HL-60 (cell line): Measurements from ENCODE around the gene SLFN14.
A peak's percentile ranks its signal among the peaks of the same experiment; 100 is the strongest.

ENCODE experiments used
- DNase-seq, 2 experiments: peaks; one replicate each; pipeline ENCODE4 v3.0.0-alpha.2; 2010 to 2020; ENCODE audit warnings: low read depth in 1 of 2, low spot score in 1 of 2
- H3K27ac ChIP-seq: fragments of 250-450 bp; sonication (Bioruptor Pico); replicated peaks from 2 replicates; pipeline ENCODE4 v1.5.1; 2020; ENCODE audit warnings: mild to moderate bottlenecking, moderate library complexity
- H3K27me3 ChIP-seq: fragments of 250-450 bp; sonication (Bioruptor Pico); 2 replicates; pipeline ENCODE4 v1.5.1; 2021; ENCODE audit warnings: mild to moderate bottlenecking, moderate library complexity; ENCODE audit not compliant: insufficient read depth, poor library complexity, severe bottlenecking
- H3K4me3 ChIP-seq: replicated peaks from 2 replicates; pipeline ENCODE4 v1.5.1; 2011; ENCODE audit warnings: mild to moderate bottlenecking, control low read depth, low read length; ENCODE audit not compliant: insufficient read depth
- CTCF ChIP-seq: IDR thresholded peaks from one replicate; pipeline ENCODE4 v1.5.1; 2011; ENCODE audit warnings: low read length, control low read depth, inconsistent platforms; ENCODE audit not compliant: insufficient read depth
- GABPA ChIP-seq: IDR thresholded peaks from 2 replicates; pipeline ENCODE4 v1.6.1; 2012; ENCODE audit warnings: low read depth
- POLR2AphosphoS5 ChIP-seq: IDR thresholded peaks from 2 replicates; pipeline ENCODE4 v1.6.1; 2012; ENCODE audit warnings: low read depth
- SPI1 ChIP-seq: IDR thresholded peaks from 2 replicates; pipeline ENCODE4 v1.6.1; 2012; ENCODE audit warnings: low read depth, mild to moderate bottlenecking, borderline replicate concordance
- TF ChIP-seq, protein P1 (sequence below): IDR thresholded peaks from 2 replicates; pipeline ENCODE4 v1.6.1; 2012; ENCODE audit warnings: low read depth; ENCODE audit not compliant: insufficient replicate concordance

The SLFN14 gene

DNA sequence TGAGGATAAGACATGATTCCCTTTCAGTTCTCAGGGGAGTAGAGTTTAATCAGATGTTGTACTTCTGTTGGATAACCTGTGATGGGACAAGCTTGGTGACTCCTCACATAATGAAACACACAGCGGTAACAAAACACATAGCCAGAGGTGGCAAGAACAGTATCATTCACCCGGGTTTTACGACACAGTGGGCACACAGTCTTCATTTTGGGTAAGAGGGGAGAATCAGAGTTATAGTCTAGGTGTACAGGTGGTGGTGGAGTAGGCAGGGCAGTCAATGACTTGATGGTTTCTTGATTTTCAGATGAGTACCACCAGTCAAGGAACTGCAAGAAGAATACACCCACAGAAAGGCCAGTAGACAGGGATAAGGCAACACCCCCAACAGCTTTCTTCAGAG lies 15.1 kb upstream of the SLFN14 start:
- no peak overlapping the region for H3K27ac ChIP-seq
- DNase-seq: no peak
- TF ChIP-seq, protein P1, sequence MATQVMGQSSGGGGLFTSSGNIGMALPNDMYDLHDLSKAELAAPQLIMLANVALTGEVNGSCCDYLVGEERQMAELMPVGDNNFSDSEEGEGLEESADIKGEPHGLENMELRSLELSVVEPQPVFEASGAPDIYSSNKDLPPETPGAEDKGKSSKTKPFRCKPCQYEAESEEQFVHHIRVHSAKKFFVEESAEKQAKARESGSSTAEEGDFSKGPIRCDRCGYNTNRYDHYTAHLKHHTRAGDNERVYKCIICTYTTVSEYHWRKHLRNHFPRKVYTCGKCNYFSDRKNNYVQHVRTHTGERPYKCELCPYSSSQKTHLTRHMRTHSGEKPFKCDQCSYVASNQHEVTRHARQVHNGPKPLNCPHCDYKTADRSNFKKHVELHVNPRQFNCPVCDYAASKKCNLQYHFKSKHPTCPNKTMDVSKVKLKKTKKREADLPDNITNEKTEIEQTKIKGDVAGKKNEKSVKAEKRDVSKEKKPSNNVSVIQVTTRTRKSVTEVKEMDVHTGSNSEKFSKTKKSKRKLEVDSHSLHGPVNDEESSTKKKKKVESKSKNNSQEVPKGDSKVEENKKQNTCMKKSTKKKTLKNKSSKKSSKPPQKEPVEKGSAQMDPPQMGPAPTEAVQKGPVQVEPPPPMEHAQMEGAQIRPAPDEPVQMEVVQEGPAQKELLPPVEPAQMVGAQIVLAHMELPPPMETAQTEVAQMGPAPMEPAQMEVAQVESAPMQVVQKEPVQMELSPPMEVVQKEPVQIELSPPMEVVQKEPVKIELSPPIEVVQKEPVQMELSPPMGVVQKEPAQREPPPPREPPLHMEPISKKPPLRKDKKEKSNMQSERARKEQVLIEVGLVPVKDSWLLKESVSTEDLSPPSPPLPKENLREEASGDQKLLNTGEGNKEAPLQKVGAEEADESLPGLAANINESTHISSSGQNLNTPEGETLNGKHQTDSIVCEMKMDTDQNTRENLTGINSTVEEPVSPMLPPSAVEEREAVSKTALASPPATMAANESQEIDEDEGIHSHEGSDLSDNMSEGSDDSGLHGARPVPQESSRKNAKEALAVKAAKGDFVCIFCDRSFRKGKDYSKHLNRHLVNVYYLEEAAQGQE: no peak
- TF ChIP-seq GABPA: no peak
- TF ChIP-seq POLR2AphosphoS5: no peak
- TF ChIP-seq SPI1: no peak
- no peak for TF ChIP-seq CTCF
- H3K27me3 ChIP-seq: no peaks in the 10 kb centered on the region
- no peak overlapping the region for H3K4me3 ChIP-seq

- Histone ChIP-seq H3K27ac (no peak overlapping the region; the same call in 1 of the 2 replicates), H3K27me3 (no peaks in the 10 kb centered on the region)
Measured at GRCh38 chr17:35569405-35569804, 8.8 kb upstream of the SLFN14 start.

GRCh38 chr17:35568561-35568960 lies 7.9 kb upstream of the SLFN14 start:
- peak; percentile 30 to 57 for DNase-seq

More at GRCh38 chr17:35569405-35569804, 8.8 kb upstream of the SLFN14 start:
- no peak for DNase-seq
- TF ChIP-seq SPI1: no peak
- TF ChIP-seq POLR2AphosphoS5: no peak
- TF ChIP-seq CTCF: no peak
- TF ChIP-seq, protein P1: no peak
- no peak for TF ChIP-seq GABPA
- H3K4me3 ChIP-seq: no peak overlapping the region

More at GRCh38 chr17:35568561-35568960, 7.9 kb upstream of the SLFN14 start:
- H3K27me3 ChIP-seq: no peaks in the 10 kb centered on the region
- TF ChIP-seq SPI1 (no peak), GABPA (no peak), CTCF (no peak), POLR2AphosphoS5 (no peak)
- TF ChIP-seq, protein P1: no peak
- H3K4me3 ChIP-seq: peak overlapping the region; percentile 94
- peak overlapping the region; percentile 86 for H3K27ac ChIP-seq
